IMR-90 (cell line): ENCODE results near the gene COL23A1. TPM values are rescaled to one million over a fixed set of nuclear protein-coding genes. Genes with fewer than 3 reads are reported as not detected.

Experiments
- ATAC-seq: fragments of 200-7000 bp; cut with Tn5 transposase; 2 replicates; pipeline ENCODE4 v1.9.1; 2020; ENCODE audit warnings: low read depth, mild to moderate bottlenecking, moderate library complexity
- BruUV-seq: library from RNA; stranded (reverse); fragments of 400-500 nt; replicated peaks from 2 replicates; lab custom pipeline; 2021; lab: Mats Ljungman, UMichigan
- CTCF ChIA-PET: fragments of 300-600 bp; formaldehyde crosslinking; extraction: SDS; loops from one replicate; lab custom pipeline; 2021; ENCODE audit warnings: antibody characterized with exemption; lab: Yijun Ruan, JAX
- POLR2A ChIA-PET: fragments of 300-600 bp; sonication (Branson Sonifier 250); formaldehyde crosslinking; loops from one replicate; lab custom pipeline; 2022; ENCODE audit warnings: antibody characterized with exemption; ENCODE audit not compliant: unreplicated experiment; lab: Charles Lee
- DNase-seq: peaks from one replicate; pipeline ENCODE4 v3.0.0; 2013
- H2AFZ ChIP-seq: replicated peaks from 2 replicates; pipeline ENCODE3; 2013; ENCODE audit warnings: low read length, mild to moderate bottlenecking; ENCODE audit not compliant: poor library complexity
- H2AK5ac ChIP-seq: 2 replicates; pipeline ENCODE4 v1.6.1; 2013; ENCODE audit warnings: low read depth, low read length, inconsistent platforms
- H2AK9ac ChIP-seq: replicated peaks from 2 replicates; pipeline ENCODE3; 2013; ENCODE audit warnings: mild to moderate bottlenecking, low read depth, low read length, moderate library complexity; ENCODE audit not compliant: poor library complexity
- H2BK120ac ChIP-seq: 2 replicates; pipeline ENCODE4 v1.6.1; 2013; ENCODE audit warnings: low read depth, low read length, inconsistent platforms
- H2BK15ac ChIP-seq: 3 replicates; pipeline ENCODE4 v1.6.1; 2013; ENCODE audit warnings: low read depth, low read length, inconsistent platforms
- H2BK20ac ChIP-seq: 2 replicates; pipeline ENCODE4 v1.6.1; 2013; ENCODE audit warnings: low read depth, mild to moderate bottlenecking, inconsistent platforms, low read length, moderate library complexity
- H2BK5ac ChIP-seq: 2 replicates; pipeline ENCODE4 v1.6.1; 2013; ENCODE audit warnings: mild to moderate bottlenecking, low read depth, low read length, inconsistent platforms; ENCODE audit not compliant: poor library complexity, severe bottlenecking
- H3K14ac ChIP-seq: replicated peaks from 2 replicates; pipeline ENCODE4 v1.6.1; 2013; ENCODE audit warnings: low read depth, low read length, inconsistent platforms
- H3K18ac ChIP-seq: 2 replicates; pipeline ENCODE4 v1.6.1; 2013; ENCODE audit warnings: low read depth, low read length, control low read depth
- H3K23ac ChIP-seq: 2 replicates; pipeline ENCODE4 v1.6.1; 2013; ENCODE audit warnings: low read depth, low read length, inconsistent platforms
- H3K27ac ChIP-seq: 2 replicates; pipeline ENCODE4 v1.5.1; 2013; ENCODE audit warnings: mild to moderate bottlenecking, control low read depth, low read length; ENCODE audit not compliant: insufficient read depth
- H3K27me3 ChIP-seq: 2 replicates; pipeline ENCODE4 v1.6.1; 2013; ENCODE audit warnings: low read length; ENCODE audit not compliant: control insufficient read depth, insufficient read depth
- H3K36me3 ChIP-seq: 2 replicates; pipeline ENCODE4 v1.6.1; 2013; ENCODE audit warnings: low read length, mixed read lengths; ENCODE audit not compliant: control insufficient read depth, insufficient read depth
- H3K4ac ChIP-seq: 2 replicates; pipeline ENCODE4 v1.6.1; 2013; ENCODE audit warnings: low read depth, low read length, inconsistent platforms
- H3K4me1 ChIP-seq: 2 replicates; pipeline ENCODE4 v1.6.1; 2013; ENCODE audit warnings: low read length, mixed read lengths; ENCODE audit not compliant: control insufficient read depth, insufficient read depth
- H3K4me2 ChIP-seq: 2 replicates; pipeline ENCODE4 v1.6.1; 2013; ENCODE audit warnings: low read depth, mild to moderate bottlenecking, control low read depth, low read length, moderate library complexity
- H3K4me3 ChIP-seq: 2 replicates; pipeline ENCODE4 v1.5.1; 2013; ENCODE audit warnings: low read depth, mild to moderate bottlenecking, control low read depth, low read length, moderate library complexity; ENCODE audit not compliant: insufficient read depth
- H3K56ac ChIP-seq: 2 replicates; pipeline ENCODE4 v1.6.1; 2013; ENCODE audit warnings: low read length, inconsistent platforms; ENCODE audit not compliant: insufficient read depth; ENCODE audit errors: extremely low read depth
- H3K79me1 ChIP-seq, 2 experiments: 2 replicates each; pipeline ENCODE4 v1.6.1; 2013; ENCODE audit warnings: low read length in 2 of 2, inconsistent platforms in 1 of 2, low read depth in 1 of 2
- H3K9ac ChIP-seq: 2 replicates; pipeline ENCODE4 v1.6.1; 2013; ENCODE audit warnings: low read depth, low read length, control low read depth
- H3K9me1 ChIP-seq: 2 replicates; pipeline ENCODE4 v1.6.1; 2013; ENCODE audit warnings: low read length, inconsistent platforms; ENCODE audit not compliant: insufficient read depth
- H3K9me3 ChIP-seq: 2 replicates; pipeline ENCODE4 v1.6.1; 2013; ENCODE audit warnings: low read length; ENCODE audit not compliant: control insufficient read depth, insufficient read depth
- H4K20me1 ChIP-seq: 2 replicates; pipeline ENCODE4 v1.6.1; 2013; ENCODE audit warnings: low read length, inconsistent platforms; ENCODE audit not compliant: insufficient read depth
- H4K5ac ChIP-seq: 2 replicates; pipeline ENCODE4 v1.6.1; 2013; ENCODE audit warnings: mild to moderate bottlenecking, low read depth, low read length, control low read depth
- H4K8ac ChIP-seq, 2 experiments: 2 replicates each; pipeline ENCODE4 v1.6.1; 2013; ENCODE audit warnings: low read depth in 2 of 2, low read length in 2 of 2, control low read depth in 1 of 2, inconsistent platforms in 1 of 2
- H4K91ac ChIP-seq: 2 replicates; pipeline ENCODE4 v1.6.1; 2013; ENCODE audit warnings: low read depth, low read length, inconsistent platforms; ENCODE audit not compliant: insufficient read depth
- CEBPB ChIP-seq: IDR thresholded peaks from 2 replicates; pipeline ENCODE4 v1.6.1; 2012; ENCODE audit warnings: low read depth, low read length, improper control_type of control experiment
- CHD1 ChIP-seq: IDR thresholded peaks from 2 replicates; pipeline ENCODE4 v1.6.1; 2012; ENCODE audit warnings: low read depth, low read length, improper control_type of control experiment
- FOS ChIP-seq: fragments of 150-350 bp; IDR thresholded peaks from 2 replicates; pipeline ENCODE4 v1.6.1; 2016; ENCODE audit warnings: low read depth, low read length
- MAZ ChIP-seq: IDR thresholded peaks from 2 replicates; pipeline ENCODE4 v1.6.1; 2012; ENCODE audit warnings: low read depth, mild to moderate bottlenecking, low read length, improper control_type of control experiment, moderate library complexity, borderline replicate concordance
- MXI1 ChIP-seq: IDR thresholded peaks from 2 replicates; pipeline ENCODE4 v1.6.1; 2012; ENCODE audit warnings: low read depth, mild to moderate bottlenecking, low read length, moderate library complexity, borderline replicate concordance
- NFE2L2 ChIP-seq: fragments of 150-350 bp; IDR thresholded peaks from 2 replicates; pipeline ENCODE4 v1.6.1; 2016; ENCODE audit warnings: low read depth, mild to moderate bottlenecking, low read length
- POLR2A ChIP-seq: IDR thresholded peaks from 2 replicates; pipeline ENCODE4 v1.6.1; 2012; ENCODE audit warnings: mild to moderate bottlenecking, low read depth, low read length
- RAD21 ChIP-seq: IDR thresholded peaks from 2 replicates; pipeline ENCODE4 v1.6.1; 2012; ENCODE audit warnings: low read length, improper control_type of control experiment
- RFX5 ChIP-seq: IDR thresholded peaks from 2 replicates; pipeline ENCODE4 v1.8.0; 2012; ENCODE audit warnings: low read depth, mild to moderate bottlenecking, low read length, moderate library complexity
- WGBS, 2 experiments: methylation state at CpG; one replicate each; pipeline versions ENCODE4 v1.1.5 to v1.1.7; 2013; ENCODE audit warnings: missing lambda C conversion rate in 2 of 2; ENCODE audit not compliant: insufficient read length in 1 of 2; ENCODE audit errors: extremely low coverage in 2 of 2; 5-methylcytosine and 5-hydroxymethylcytosine counted together
- dilution Hi-C: fragments of 300-500 bp; cut with HindIII; formaldehyde crosslinking; loops from one replicate; pipeline ENCODE4 v1.14.3; 2018; ENCODE audit warnings: low sequenced_read_pairs; ENCODE audit not compliant: unreplicated experiment
- in situ Hi-C: fragments of 300-500 bp; cut with MboI; formaldehyde crosslinking; loops from 3 replicates; pipeline ENCODE4 v1.14.3; 2019; ENCODE audit warnings: low sequenced_read_pairs, inconsistent platforms, mixed read lengths
- intact Hi-C: fragments of 100-400 bp; cut with micrococcal nuclease; formaldehyde crosslinking; loops from 2 replicates; pipeline ENCODE4 v1.10.0; 2022
- polyA plus RNA-seq, 3 experiments: library from polyadenylated mRNA; depleted of rRNA; stranded (reverse); fragments of >200 nt; gene quantifications; 2 replicates each; pipeline ENCODE4 v1.2.3, GENCODE V29; 2012; ENCODE audit warnings: low replicate concordance in 1 of 3
- total RNA-seq: library from RNA; depleted of rRNA; stranded (reverse); fragments of >200 nt; gene quantifications from 2 replicates; pipeline ENCODE4 v1.2.3, GENCODE V29; 2012
- TF ChIP-seq, protein P1 (sequence below): fragments of 150-350 bp; IDR thresholded peaks from 2 replicates; pipeline ENCODE4 v1.6.1; 2017; ENCODE audit warnings: mild to moderate bottlenecking, antibody characterized with exemption, low read length, low read depth

The COL23A1 gene
- total and polyA plus RNA-seq, 2 of the 4 experiments (the other 2 are of a cell fraction): not detected

DNA sequence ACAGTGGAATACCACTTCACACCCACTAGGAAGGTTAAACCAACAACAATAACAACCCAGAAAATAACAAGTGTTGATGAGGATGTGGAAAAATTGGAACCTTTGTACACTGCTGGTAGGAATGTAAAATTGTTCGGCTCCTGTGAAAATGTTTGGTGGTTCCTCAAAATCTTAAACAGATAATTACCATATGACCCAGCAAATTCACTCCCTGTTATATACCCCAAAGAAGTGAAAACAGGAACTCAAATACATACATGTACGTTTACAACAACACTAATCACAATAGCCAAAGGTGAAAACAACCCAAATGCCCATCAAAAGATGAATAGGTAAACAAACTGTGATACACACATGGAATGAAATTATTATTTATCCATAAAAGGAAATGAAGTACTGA lies 179.1 kb downstream of the COL23A1 start:
- Histone ChIP-seq H4K5ac (no peak overlapping the region), H2BK15ac (no peak overlapping the region), H2BK5ac (no peak overlapping the region), H3K4ac (no peak overlapping the region), H4K20me1 (no peaks in the 10 kb centered on the region), H3K14ac (no peak overlapping the region), H3K23ac (no peak overlapping the region), H3K27ac (no peak overlapping the region), H2BK20ac (no peak overlapping the region), H3K18ac (no peak overlapping the region), H3K79me1 (no peaks in the 10 kb centered on the region), H3K4me1 (no peaks in the 10 kb centered on the region), H3K9ac (no peak overlapping the region), H3K36me3 (no peaks in the 10 kb centered on the region), H3K4me2 (no peak overlapping the region), H3K56ac (no peak overlapping the region), H2BK120ac (no peak overlapping the region), H2AFZ (no peak overlapping the region), H3K27me3 (no peaks in the 10 kb centered on the region), H4K8ac (no peak overlapping the region), H2AK9ac (no peak overlapping the region), H3K4me3 (no peak overlapping the region), H3K9me1 (no peaks in the 10 kb centered on the region), H4K91ac (no peak overlapping the region), H2AK5ac (no peak overlapping the region), H3K9me3 (peaks cover 8% of the 10 kb centered on the region)
- intact Hi-C loops (no loop called here), in situ Hi-C loops (no loop called here), dilution Hi-C loops (no loop called here)
- no TSS peak for BruUV-seq
- ATAC-seq: no peak
- WGBS, 2 experiments: no CpG with 5 or more reads among the region's 2 CpGs
- DNase-seq: no peak
- ChIA-PET POLR2A (no interaction called here), CTCF (no interaction called here)
- TF ChIP-seq RAD21: no peak
- TF ChIP-seq RFX5: no peak
- TF ChIP-seq MXI1: no peak
- TF ChIP-seq, protein P1, sequence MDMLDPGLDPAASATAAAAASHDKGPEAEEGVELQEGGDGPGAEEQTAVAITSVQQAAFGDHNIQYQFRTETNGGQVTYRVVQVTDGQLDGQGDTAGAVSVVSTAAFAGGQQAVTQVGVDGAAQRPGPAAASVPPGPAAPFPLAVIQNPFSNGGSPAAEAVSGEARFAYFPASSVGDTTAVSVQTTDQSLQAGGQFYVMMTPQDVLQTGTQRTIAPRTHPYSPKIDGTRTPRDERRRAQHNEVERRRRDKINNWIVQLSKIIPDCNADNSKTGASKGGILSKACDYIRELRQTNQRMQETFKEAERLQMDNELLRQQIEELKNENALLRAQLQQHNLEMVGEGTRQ: no peak
- TF ChIP-seq NFE2L2: no peak
- no peak for TF ChIP-seq MAZ
- no peak for TF ChIP-seq CEBPB
- TF ChIP-seq POLR2A: no peak
- no peak for TF ChIP-seq CHD1
- no peak for TF ChIP-seq FOS
